Endodermal cell (in vitro differentiated cells): ENCODE measurements around the gene TAMALIN. TPM values are rescaled to one million over a fixed set of nuclear protein-coding genes. Genes with fewer than 3 reads are reported as not detected.

Source experiments
- DNase-seq: peaks from one replicate; pipeline ENCODE4 v3.0.0-alpha.2; 2017
- H3K27ac ChIP-seq: 2 replicates; pipeline ENCODE4 v1.5.1; 2013; ENCODE audit warnings: mild to moderate bottlenecking, low read depth, low read length, moderate library complexity
- H3K27me3 ChIP-seq: 2 replicates; pipeline ENCODE4 v1.6.1; 2013; ENCODE audit warnings: mild to moderate bottlenecking, low read length, moderate library complexity; ENCODE audit not compliant: insufficient read depth, control insufficient read depth, poor library complexity, severe bottlenecking
- H3K36me3 ChIP-seq: 2 replicates; pipeline ENCODE4 v1.7.0; 2013; ENCODE audit warnings: mild to moderate bottlenecking, low read length, moderate library complexity; ENCODE audit not compliant: control insufficient read depth, insufficient read depth
- H3K4me1 ChIP-seq: one replicate; pipeline ENCODE4 v1.7.0; 2013; ENCODE audit warnings: low read length; ENCODE audit not compliant: control insufficient read depth, insufficient read depth
- H3K4me3 ChIP-seq: 2 replicates; pipeline ENCODE4 v1.5.1; 2013; ENCODE audit warnings: mild to moderate bottlenecking, low read length, moderate library complexity
- H3K9ac ChIP-seq: 2 replicates; pipeline ENCODE4 v1.6.1; 2013; ENCODE audit warnings: mild to moderate bottlenecking, low read length, moderate library complexity; ENCODE audit not compliant: poor library complexity, severe bottlenecking; ENCODE audit errors: extremely low read depth
- H3K9me3 ChIP-seq: 2 replicates; pipeline ENCODE4 v1.6.1; 2013; ENCODE audit warnings: mild to moderate bottlenecking, low read length, moderate library complexity; ENCODE audit not compliant: control insufficient read depth
- H3K27ac Mint-ChIP-seq: 2 replicates; pipeline ENCODE4 v1.8.0; 2020; ENCODE audit warnings: mixed read lengths
- H3K27me3 Mint-ChIP-seq: 2 replicates; pipeline ENCODE4 v1.8.0; 2021; ENCODE audit warnings: mild to moderate bottlenecking, mixed read lengths; ENCODE audit not compliant: insufficient read depth
- H3K36me3 Mint-ChIP-seq: 2 replicates; pipeline ENCODE4 v1.8.0; 2020; ENCODE audit warnings: low read depth, mixed read lengths
- H3K4me1 Mint-ChIP-seq: 2 replicates; pipeline ENCODE4 v1.8.0; 2020; ENCODE audit warnings: mixed read lengths
- H3K4me3 Mint-ChIP-seq: 2 replicates; pipeline ENCODE4 v1.8.0; 2020; ENCODE audit warnings: mild to moderate bottlenecking, moderate library complexity, mixed read lengths
- H3K9me3 Mint-ChIP-seq: 2 replicates; pipeline ENCODE4 v1.8.0; 2020; ENCODE audit warnings: mild to moderate bottlenecking, mixed read lengths
- WGBS, 2 experiments: methylation state at CpG; one replicate each; pipeline versions ENCODE4 v1.1.5 to v1.1.7; 2013; ENCODE audit warnings: missing lambda C conversion rate in 2 of 2, mixed read lengths in 1 of 2; ENCODE audit not compliant: insufficient coverage in 1 of 2, insufficient read length in 1 of 2; 5-methylcytosine and 5-hydroxymethylcytosine counted together
- total RNA-seq, 2 donors: library from RNA; stranded (reverse); fragmentation: NEBNext Ultra II Directional in 1 of 2; extraction: Animal tissue kit (Norgen Biotek cat#: 25700) in 1 of 2; gene quantifications; 2 replicates in 1 of 2; 3 replicates in 1 of 2; pipeline ENCODE4 v1.2.1, GENCODE V29; 2021
- TF ChIP-seq, protein P1 (sequence below): fragments of 200-600 bp; sonication (generic); conservative IDR thresholded peaks from 2 replicates; pipeline ENCODE4 v1.5.0; 2021; ENCODE audit warnings: antibody characterized with exemption, mild to moderate bottlenecking

The TAMALIN gene
- total RNA-seq, 2 donors from 2014 or later, result 4.4 to 9.1 TPM

GRCh38 chr12:51969643-51970042 is 37.1 kb upstream of the TAMALIN start:
- Mint-ChIP-seq H3K4me1 (peaks cover 38% of the 10 kb centered on the region), H3K4me3 (no peak overlapping the region), H3K9me3 (peaks cover 6% of the 10 kb centered on the region), H3K36me3 (peaks cover 15% of the 10 kb centered on the region), H3K27ac (no peak overlapping the region), H3K27me3 (no peaks in the 10 kb centered on the region)
- no peak for DNase-seq
- H3K4me3 ChIP-seq, result no peak overlapping the region
- WGBS, 2 experiments, result 95 to 100% methylated on average over 2 of the region's 2 CpGs
- H3K9ac ChIP-seq, result no peak overlapping the region
- H3K27ac ChIP-seq, result no peak overlapping the region
- H3K4me1 ChIP-seq, result peaks cover 27% of the 10 kb centered on the region
- TF ChIP-seq, protein P1, sequence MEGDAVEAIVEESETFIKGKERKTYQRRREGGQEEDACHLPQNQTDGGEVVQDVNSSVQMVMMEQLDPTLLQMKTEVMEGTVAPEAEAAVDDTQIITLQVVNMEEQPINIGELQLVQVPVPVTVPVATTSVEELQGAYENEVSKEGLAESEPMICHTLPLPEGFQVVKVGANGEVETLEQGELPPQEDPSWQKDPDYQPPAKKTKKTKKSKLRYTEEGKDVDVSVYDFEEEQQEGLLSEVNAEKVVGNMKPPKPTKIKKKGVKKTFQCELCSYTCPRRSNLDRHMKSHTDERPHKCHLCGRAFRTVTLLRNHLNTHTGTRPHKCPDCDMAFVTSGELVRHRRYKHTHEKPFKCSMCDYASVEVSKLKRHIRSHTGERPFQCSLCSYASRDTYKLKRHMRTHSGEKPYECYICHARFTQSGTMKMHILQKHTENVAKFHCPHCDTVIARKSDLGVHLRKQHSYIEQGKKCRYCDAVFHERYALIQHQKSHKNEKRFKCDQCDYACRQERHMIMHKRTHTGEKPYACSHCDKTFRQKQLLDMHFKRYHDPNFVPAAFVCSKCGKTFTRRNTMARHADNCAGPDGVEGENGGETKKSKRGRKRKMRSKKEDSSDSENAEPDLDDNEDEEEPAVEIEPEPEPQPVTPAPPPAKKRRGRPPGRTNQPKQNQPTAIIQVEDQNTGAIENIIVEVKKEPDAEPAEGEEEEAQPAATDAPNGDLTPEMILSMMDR, result no peak
- no peaks in the 10 kb centered on the region for H3K27me3 ChIP-seq
- H3K36me3 ChIP-seq, result peaks cover 29% of the 10 kb centered on the region
- peaks cover 18% of the 10 kb centered on the region for H3K9me3 ChIP-seq

DNA sequence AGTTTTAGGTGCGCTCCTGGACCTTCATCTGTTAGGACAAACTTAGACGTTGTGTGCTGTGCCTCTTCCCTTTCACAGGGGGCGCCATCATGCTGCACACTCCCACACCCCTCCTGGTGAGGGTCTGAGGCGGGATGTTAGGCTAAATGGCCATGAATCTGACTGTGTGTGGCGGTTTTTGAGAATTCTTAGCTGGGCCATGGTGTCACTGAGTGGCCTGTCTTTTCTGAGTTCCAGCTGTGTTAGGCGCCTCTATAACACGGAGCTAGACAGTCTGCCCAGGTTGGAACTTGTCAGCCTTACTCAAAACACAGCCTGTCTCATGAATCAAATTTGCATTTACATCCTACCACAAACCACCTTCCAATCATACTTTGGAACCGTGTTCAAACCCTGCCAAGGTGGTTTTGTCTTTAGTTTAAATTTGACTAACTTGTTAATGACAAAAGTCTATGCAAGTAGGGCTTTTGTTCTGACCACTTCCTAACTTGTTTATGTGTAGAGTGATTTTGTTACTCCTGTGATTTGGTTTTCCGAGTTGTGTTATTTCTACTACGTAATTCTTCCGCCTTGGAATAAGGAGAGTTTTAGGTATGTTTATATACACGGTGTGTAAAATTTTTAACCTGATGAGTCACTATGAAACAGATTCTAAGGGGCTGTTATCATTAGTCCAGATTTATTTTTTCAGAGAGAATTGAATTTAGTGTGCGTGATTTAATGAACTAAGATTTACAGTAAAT is 35.7 kb upstream of the TAMALIN start:
- peaks cover 53% of the 10 kb centered on the region for H3K4me1 Mint-ChIP-seq
- WGBS, 2 experiments, result 69 to 84% methylated on average over 9 to 13 of the region's 13 CpGs
- TF ChIP-seq, protein P1, result peak; percentile 91
- H3K27me3 Mint-ChIP-seq, result no peaks in the 10 kb centered on the region
- Histone ChIP-seq H3K4me3 (no peak overlapping the region), H3K27ac (no peak overlapping the region), H3K4me1 (peaks cover 30% of the 10 kb centered on the region), H3K27me3 (no peaks in the 10 kb centered on the region), H3K9me3 (peaks cover 5% of the 10 kb centered on the region), H3K9ac (no peak overlapping the region), H3K36me3 (peaks cover 31% of the 10 kb centered on the region)
- H3K4me3 Mint-ChIP-seq, result no peak overlapping the region
- no peaks in the 10 kb centered on the region for H3K9me3 Mint-ChIP-seq
- peak; percentile 87 for DNase-seq
- no peak overlapping the region for H3K27ac Mint-ChIP-seq
- H3K36me3 Mint-ChIP-seq, result peaks cover 18% of the 10 kb centered on the region

GRCh38 chr12:51971679-51972421 is 34.9 kb upstream of the TAMALIN start:
- no peaks in the 10 kb centered on the region for H3K27me3 Mint-ChIP-seq
- H3K9me3 Mint-ChIP-seq, result no peaks in the 10 kb centered on the region
- Histone ChIP-seq H3K9ac (no peak overlapping the region), H3K9me3 (no peaks in the 10 kb centered on the region), H3K36me3 (peaks cover 32% of the 10 kb centered on the region), H3K4me1 (peaks cover 37% of the 10 kb centered on the region), H3K27me3 (no peaks in the 10 kb centered on the region), H3K27ac (no peak overlapping the region), H3K4me3 (peak overlapping the region; percentile 13)
- peaks cover 20% of the 10 kb centered on the region for H3K36me3 Mint-ChIP-seq
- no peak overlapping the region for H3K4me3 Mint-ChIP-seq
- no peak overlapping the region for H3K27ac Mint-ChIP-seq
- H3K4me1 Mint-ChIP-seq, result peaks cover 60% of the 10 kb centered on the region
- WGBS, 2 experiments, result 89% methylated on average over 2 of the region's 4 CpGs; no CpG with 5 or more reads in 1 of the 2 experiments
- no peak for DNase-seq
- TF ChIP-seq, protein P1, result no peak
